A549 treated with GW870086 at 1 μM for 4 hours (cell line): ENCODE data around the gene POTEF. TPM values are rescaled to one million over a fixed set of nuclear protein-coding genes. Genes with fewer than 3 reads are reported as not detected.

Experiments
- total RNA-seq: library from RNA; stranded (reverse); fragments of 200-300 nt; extraction: Qiagen RNA extraction; gene quantifications from 5 replicates; pipeline ENCODE4 v1.2.3, GENCODE V29; 2022; ENCODE audit warnings: low read depth

POTEF gene
- not detected in 5 replicates for total RNA-seq

DNA sequence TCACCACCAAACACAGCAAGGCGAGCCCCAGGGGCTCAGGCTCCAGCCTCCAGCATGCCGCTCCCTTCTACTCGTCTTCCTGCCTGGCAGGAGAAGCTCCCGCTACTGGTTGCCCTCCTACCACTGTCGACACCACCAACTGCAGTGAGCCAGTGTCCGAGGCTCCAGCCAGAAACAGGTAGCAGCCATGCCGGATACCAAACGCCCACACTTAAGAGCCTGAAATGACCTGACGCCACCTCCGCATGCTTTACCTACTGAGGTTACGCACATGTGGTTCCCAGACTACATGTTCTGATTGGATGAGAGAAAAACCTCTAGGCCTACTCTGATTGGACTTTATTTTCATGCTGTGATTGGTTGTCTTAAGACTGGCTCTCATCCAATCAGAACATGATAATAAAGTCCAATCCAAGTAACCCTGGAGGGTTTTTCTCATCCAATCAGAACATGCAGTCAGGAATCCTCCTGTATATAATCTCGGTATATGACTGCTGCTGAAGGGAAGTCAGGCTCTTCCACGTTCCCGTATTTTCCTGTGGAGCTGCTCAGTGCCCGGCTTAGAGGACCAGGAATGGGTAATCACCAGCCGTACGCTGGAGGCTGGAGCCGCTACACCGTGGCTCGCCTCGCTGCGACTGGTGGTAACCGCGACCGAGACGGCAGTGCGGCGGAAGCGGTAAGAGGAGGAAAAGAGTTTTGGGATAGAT lies at the start of gene POTEF:
POTEF (minus strand) TSS at position 103 of the 710 bp plus-strand sequence. CDS start 8,707 bp downstream, outside the sequence.

DNA sequence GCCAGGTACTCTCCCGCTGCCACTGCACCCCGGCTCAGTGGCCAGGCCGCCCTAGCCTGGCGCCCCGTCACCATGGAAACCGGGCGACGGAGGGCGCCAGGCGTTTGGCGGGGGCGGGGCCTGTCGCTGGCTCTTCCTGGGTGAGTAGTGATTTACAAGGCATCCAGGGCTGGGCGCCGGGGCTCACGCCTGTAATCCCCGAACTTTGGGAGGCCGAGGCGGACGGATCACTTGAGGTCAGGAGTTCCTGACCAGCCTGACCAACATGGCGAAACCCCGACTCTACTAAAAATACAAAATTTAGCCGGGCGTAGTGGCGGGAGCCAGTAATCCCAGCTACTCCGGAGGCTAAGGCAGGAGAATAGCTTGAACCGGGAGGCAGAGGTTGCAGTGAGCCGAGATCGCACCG lies 16.0 kb upstream of the POTEF start, which contains the start of gene CCDC74B:
CCDC74B (minus strand) TSS at position 107 of the 409 bp plus-strand sequence. CDS start 116 bp downstream, outside the sequence.

Other genes starting within 250 kb of the POTEF start
- not detected in 5 replicates for gene RAB6C, start 149.6 kb downstream of the POTEF start, total RNA-seq
- 5.8 to 7.4 TPM (median 6.1 TPM) in 5 replicates for gene CCDC74B, start 15.9 kb upstream of the POTEF start, total RNA-seq
- gene SMPD4, start 52.4 kb upstream of the POTEF start, total RNA-seq, result 60.5 to 76.6 TPM (median 73.6 TPM) in 5 replicates
- gene MZT2B, start 53.0 kb upstream of the POTEF start, total RNA-seq, result 295 to 433 TPM (median 412 TPM) in 5 replicates
- gene TUBA3E, start 69.2 kb upstream of the POTEF start, total RNA-seq, result 0.29 to 0.83 TPM (median 0.62 TPM) in 5 replicates
- gene IMP4, start 213.7 kb upstream of the POTEF start, total RNA-seq, result 136 to 170 TPM (median 152 TPM) in 5 replicates
- gene PTPN18, start 226.8 kb upstream of the POTEF start, total RNA-seq, result 23.9 to 29.5 TPM (median 28.1 TPM) in 5 replicates